OCI-LY7 (cell line): Measurements from ENCODE around the gene TASP1.

ENCODE experiments used
- CTCF ChIP-seq: fragments of 200-600 bp; sonication (generic); conservative IDR thresholded peaks from 2 replicates; pipeline ENCODE4 v1.5.1; 2014; ENCODE audit warnings: mild to moderate bottlenecking, antibody characterized with exemption, low read length, moderate library complexity, mixed read lengths
- EZH2phosphoT487 ChIP-seq: fragments of 200-600 bp; sonication (generic); IDR thresholded peaks from 2 replicates; pipeline ENCODE4 v1.6.1; 2018; ENCODE audit warnings: low read depth, borderline replicate concordance, mild to moderate bottlenecking, mixed run types, antibody characterized with exemption, low read length, moderate library complexity, mixed read lengths

GRCh38 chr20:13610184-13610583 lies 28.5 kb downstream of the TASP1 start:
- TF ChIP-seq EZH2phosphoT487 (no peak), CTCF (peak; percentile 49)
